Activated CD8-positive, alpha-beta memory T cell treated with anti-CD3 and anti-CD28 coated beads, Interleukin-2, amount 50 U/mL, for 4 hours (primary cell): Measurements from ENCODE around the gene LRP1B.

Source experiments
- DNase-seq: peaks from one replicate; pipeline ENCODE4 v3.0.0-alpha.2; 2020

The LRP1B gene

DNA sequence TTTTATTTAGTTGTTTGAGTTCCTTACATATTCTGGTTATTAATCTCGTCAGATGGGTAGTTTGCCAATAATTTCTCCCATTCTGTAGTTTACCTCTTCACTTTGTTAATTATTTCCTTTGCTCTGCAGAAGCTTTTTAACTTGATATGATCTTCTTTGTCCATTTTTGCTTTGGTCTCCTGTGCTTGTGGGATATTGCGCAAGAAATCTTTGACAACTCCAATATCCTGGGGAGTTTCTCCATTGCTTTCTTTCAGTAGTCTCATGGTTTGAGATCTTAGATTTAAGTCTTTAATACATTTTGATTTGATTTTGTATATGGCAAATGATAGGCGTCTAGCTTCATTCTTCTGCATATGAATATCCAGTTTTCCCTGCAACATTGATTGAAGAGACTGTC is 389.2 kb downstream of the LRP1B start:
- no peak for DNase-seq

DNA sequence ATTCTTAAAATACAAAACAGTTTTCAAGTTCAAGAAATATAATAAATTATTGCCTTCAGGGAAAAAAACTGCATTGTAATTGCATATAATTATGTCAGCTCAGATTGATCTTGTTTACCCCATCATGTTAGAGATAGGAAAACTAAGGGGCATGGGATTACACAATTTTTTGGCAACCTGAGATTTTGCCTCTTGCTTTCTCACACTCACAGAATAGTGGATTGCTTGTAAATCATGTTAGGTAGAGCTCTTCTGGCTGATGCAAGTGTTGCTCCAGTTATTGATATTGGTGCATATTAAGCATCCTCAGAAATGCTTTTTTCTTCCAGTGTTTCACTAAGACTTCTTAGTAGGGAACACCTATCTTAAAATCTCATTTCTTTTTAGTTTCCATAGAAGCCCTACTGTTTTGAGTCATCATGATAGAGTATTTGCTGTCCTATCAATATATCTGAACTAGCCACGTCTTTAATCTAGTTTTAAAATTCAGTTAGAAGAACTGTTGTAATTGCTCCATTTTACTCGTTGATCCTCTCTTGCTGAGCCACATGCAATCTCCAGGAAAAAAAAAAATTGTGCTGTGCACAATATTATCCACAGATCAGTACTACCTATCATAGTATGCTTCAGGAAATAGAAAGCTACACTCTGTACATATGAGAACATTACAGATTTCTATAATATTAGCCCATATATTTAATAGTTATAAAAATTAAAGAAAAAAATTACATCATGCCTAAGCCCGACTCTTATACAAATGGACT is 393.1 kb downstream of the LRP1B start:
- DNase-seq = no peak

DNA sequence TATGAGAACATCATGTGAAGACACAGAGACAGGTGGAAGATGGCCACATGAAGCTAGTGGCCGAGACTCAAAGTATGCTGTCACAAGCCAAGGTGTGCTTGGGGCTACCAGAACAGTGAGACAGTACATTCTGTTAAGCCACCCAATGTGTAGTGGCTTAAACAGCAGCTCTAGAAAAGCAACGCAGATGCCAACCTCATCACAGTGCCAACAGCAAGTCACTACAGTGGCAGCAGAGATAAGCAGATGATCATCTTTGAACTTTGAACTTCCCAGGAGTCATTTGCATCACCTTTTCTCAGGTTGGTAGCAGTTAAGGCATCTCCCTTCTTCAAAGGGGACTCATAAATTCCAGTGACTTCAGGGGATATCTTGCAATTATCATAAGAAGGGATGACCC is 394.4 kb downstream of the LRP1B start:
- no peak for DNase-seq

DNA sequence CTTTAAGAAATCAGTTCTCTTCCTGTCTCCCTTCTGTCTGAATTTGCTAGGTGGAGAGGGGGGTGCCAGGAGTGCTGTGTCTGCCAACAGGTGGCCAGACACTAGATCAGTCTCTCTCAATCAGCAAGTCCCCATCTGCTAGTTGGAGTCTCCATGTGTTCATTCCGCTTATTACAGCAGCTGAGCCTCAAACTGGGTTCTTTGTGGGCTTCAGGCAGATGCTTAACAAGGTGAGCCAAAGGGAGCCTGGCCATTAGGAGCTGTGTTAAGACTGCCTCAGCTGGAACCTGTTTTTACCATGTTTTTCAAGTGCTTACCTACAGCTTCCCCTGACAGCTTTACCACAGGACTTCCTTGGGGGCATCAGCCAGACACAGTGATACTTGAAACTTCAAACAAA is 401.9 kb downstream of the LRP1B start:
- no peak for DNase-seq

DNA sequence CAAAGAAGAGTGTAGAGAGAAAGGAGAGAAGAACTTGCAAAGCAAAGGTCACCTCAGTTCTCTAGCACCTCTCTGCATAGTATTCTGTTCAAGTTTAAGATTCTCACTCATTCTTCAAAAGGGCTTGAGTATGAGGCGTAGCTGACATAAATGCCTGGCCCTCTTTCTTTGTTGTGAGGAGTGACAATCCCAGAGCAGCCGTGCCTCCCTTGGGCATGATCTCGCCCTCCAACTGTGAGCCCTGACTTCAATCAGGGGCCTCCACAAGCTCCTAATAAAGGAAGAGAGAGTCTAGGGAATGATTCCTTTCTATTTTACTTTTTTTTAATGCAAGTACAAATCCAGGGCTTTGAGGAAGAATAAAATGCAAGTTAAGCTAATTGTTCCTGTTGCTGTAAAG is 402.7 kb downstream of the LRP1B start:
- no peak for DNase-seq

DNA sequence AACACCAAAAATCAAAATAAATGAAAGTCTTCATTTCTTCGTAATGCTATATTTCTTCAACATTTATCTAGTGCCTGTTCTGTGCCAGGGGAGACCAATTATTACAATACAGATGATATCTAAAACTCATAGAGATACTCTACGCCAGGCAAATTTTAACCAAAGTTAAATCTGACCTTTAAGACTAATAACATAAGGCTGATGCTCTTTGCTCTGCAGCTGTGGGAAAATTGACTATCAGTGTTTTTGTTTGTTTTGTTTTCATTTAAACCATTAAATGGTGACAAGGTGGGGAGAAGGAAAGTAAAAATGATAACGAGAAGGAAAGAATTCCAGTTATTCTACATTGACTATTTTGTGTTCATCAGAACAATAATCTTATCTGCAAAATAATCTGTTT is 406.4 kb downstream of the LRP1B start:
- DNase-seq = no peak

DNA sequence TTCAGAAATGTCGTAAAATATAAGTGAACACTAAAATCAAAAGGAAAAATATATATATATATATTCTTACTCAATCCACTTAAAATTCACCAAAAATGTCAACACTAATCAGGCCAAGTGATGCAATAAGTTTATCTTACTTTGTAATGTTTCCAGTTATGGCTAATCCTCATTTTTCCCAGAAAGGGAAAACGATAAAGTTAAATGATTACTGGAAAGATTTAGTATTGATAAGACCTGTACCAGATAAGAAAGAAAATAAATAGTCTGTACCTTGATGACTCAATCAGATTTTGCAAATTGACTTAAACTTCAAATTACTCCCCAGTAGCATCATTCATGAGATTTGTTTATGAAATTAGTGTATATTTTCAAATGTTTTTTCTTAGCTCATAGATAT is 407.0 kb downstream of the LRP1B start:
- no peak for DNase-seq

DNA sequence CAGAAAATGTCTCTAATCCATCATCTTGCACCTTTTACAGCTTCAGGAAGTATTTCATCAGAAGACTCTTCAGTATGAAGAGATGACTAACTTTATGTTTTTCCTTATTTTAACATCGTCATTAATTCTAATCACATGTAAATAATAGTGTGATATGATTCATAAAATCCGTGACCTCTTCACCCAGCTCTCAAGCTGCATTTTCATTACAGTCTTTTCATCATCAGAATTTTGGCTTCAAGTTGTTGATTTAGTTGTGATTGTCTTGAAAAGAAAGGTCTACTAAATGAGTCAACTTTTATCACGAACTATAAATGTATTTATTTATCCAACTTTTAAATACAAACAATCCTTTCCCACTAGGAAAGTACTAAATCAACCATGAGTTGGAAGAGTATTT is 410.3 kb downstream of the LRP1B start:
- DNase-seq = no peak

DNA sequence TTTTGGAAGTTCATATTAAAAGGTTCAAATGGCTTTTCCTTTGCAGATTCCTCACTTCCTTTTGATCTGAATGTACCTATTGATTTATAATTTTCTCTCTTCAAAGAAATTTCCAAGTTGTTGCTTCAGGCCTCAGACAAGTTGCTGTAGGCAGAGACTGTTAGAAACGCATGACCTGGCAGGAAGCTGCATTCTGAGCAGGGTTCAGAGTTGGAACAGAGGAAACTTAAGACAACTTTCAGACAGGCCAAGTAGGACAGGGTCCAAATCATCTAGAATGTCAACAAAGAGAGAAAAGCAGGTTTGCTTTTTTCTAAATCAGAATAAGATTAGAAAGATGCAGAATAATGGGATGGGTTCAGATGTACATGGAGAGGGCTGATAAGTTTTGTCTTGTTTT is 416.3 kb downstream of the LRP1B start:
- no peak for DNase-seq

DNA sequence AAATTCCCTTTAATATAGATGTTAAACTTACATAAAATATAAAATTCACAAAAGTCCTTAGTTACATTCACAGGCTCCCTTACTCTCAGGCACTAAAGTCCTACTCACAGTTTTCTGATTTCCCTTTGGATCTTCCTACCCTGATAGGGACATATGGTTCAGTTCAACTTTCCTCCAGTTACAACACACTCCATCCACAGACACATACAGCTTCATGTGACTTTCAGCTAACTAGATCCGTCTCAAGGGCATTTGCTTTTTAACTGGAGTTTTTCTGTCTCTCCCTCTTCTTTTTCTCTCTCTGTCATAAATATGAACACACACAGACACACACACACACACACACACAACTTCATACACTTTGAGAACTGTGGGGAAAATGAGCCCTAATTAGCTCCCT is 419.2 kb downstream of the LRP1B start:
- DNase-seq = no peak

DNA sequence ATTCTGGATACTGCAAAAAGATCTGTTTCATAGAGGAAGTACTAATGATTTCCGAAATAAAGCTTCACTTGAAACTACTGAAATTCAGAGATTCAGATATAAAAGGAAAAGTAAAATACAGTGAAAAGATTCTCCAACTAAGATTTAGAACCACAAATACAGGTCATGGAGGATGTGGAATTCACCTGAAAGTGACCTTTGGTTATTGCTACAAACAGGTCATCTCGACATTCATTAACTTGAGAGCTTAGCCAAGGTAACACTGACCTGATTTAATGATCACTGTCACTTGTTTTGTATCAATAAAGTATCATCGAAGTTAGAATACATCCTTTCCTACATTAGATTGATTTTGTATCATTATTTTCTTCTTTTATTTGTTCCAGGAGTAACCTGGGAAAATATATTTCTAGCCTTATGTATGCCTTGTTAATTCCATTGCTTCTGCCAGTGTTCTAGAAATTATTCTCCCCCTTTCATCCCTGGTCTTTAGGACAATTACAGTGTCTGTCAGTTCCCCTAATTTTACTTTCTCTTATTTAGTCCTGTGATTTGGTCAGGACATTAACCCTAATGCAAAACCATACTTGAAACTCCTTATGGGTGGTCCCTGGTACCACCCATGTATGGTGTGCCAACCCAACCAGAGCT is 420.1 kb downstream of the LRP1B start:
- DNase-seq = no peak

DNA sequence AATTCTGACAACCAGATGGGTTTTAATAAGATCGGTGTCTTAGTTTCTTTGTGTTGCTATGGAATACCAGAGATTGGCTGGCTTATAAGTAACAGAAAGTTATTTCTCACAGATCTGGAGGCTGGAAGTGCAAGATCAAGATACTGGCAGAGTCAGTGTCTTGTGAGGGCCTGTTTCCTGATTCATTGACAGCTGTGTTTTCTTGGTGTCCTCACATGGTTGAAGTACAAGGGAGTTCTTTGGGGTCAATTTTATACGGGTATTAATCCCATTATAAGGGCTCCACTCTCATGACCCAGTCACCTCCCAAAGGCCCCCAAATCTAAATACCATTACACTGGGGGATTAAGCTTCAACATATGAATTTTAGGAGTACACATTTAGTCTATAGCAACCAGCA is 421.1 kb downstream of the LRP1B start:
- no peak for DNase-seq

DNA sequence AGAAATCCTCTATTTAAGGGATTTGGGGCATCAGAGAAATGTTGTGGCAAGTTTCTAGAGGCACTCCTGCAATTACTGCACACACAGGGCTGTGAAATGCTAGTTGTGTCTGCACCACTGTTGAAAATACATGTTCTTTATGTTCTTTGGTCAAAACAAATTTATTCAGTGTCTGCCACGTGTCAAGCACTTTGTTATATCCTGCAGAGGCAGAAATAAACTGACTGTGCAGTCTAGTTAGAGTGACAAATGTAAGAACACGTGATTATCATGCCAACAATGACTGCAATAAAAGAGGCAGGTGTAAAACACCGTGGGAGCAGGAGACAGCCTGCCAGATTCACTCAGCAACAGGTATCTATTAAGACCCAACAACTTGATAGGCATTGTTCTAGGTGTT is 423.3 kb downstream of the LRP1B start:
- DNase-seq = no peak

DNA sequence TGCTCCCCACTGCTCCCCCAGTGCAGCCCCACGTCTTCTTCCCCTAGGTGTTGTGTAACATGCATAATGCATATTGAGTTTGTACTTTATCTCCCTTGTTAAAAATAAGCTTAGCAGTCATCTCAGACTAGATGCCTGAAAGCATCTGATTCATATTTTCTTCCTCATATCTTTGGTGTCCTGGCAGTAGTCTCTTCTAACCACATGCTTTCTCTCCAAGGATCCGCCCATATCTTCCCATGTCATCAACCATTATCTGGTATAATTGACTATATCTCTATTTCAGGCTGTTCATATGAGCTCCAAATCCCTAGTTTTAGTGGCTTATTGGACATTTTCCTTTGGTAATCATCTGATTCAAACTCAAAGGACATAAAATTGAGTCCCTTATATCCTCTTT is 426.3 kb downstream of the LRP1B start:
- DNase-seq = no peak

DNA sequence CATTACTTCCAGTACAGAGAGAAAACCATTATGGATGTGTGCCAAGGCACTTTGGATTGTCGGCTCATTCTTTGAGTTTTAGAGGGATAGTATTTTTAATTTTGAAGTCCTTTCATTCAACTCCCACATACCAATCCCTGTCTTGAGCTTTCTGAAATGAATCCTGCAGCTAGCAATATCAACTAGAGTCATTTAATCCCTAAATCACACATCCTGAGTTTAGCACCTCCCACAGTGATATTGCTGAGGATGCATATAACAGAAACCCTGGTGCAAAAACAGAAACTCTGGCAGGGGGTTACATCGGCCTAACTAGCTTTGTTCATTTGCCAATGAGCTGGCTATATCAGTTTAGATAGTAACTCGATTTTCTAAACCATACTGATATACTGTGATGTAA is 427.3 kb downstream of the LRP1B start:
- DNase-seq = no peak

DNA sequence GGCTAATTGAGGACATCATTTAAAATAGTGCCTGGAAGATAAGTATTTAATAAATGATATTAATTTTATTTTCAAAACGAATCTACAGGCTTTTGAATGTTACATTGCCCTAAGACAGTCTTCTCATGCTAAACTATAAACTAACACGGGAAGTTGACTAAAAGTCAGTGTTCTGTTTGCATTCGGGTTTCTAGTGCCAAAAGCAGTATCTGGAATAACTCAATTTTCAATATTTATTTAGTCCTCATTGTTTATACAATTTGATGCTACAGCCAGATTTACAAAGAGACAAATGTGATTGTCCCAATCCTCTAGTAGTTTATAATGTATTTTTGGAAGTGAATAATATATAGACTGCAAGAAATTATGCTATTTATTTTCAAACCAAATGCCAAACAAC is 429.2 kb downstream of the LRP1B start:
- no peak for DNase-seq

DNA sequence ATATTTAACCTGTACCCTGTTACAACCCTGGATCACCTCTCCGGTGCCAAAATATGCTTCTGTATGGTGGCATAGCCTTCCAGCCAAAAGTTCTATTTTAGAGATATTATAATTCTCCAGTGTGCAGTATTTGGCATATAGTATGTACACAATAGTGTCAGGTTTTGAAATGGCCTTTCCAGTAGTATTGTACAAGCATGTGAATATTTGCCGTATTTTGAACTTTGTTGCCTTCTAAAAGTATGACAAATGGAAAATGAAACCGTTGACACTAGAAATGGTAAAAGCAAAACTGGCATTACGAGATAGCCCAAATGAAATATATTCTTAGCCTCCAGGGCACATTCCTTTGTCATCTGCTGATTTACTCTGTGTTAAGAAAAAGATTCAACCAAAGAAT is 431.2 kb downstream of the LRP1B start:
- no peak for DNase-seq

DNA sequence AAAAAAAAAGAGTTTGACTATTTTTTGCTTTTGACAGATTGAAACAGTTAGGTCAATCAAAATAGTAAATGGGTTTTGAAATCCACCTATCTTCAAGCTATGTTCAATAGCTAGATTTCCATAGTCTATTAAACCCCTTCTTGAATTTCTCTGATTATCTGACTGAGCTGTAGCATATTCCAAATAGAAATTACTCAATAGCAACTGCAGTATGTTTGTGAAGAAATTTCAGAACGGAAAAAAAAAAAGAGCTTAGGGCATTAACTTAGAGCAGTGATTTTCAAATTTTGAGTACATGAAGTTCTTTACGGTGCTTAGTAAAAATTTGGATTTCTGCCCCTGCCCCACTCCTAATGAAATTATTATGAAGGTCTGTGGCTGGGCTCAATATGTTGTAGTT is 432.3 kb downstream of the LRP1B start:
- no peak for DNase-seq

DNA sequence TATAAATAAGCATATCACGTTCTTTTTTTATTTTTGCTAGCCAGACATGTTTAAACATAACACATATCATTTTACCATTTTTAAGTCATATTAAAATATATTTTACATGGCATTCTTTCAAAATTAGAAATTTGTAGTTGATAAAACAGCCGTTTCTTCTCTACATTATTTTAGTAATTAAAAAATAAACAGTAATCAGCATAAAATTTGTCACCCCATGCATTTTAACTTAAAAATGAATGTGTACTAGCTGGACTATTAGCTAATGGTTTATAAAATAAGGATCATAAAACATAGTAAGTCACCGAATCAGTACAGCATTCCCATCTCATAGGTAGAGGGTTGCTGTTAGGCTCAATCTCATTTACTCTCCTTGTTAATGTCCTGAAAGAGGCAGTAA is 433.8 kb downstream of the LRP1B start:
- DNase-seq = no peak

DNA sequence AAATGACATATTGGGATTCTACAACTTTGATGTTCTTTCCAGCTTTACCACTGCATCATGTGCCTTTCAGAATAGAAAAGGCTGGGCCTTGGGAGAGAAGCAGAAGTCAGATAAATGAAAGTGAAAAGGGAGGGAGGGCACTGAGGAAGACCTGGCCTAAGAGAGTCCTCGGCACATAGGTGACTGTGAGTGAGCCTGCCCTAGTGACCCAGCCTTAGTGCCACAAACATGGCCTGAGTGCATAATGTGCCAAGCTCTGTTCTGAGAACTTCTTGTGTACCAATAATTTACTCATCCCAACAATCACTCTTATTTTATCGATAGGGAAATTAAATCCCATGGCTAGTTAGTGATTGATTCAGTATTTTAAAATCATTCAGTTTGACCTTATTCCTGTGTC is 436.6 kb downstream of the LRP1B start:
- no peak for DNase-seq

DNA sequence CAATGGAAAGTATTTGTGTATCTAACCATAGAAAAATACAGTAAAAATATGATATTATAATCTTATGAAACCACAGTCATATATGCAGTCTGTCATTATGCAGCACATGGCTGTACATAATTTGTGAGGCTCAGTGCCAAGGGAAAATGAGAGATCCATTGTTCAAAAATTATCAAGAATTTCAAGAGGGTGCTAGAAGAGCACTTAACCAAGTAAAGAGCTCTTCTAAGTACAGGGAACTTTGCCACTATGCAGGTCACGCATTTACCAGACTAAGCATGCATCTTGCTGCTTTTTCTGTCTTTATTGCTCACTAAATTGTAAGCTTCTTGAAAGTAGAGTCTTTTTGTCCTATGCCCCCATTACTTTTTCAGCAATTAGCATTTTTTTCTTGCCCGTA is 438.0 kb downstream of the LRP1B start:
- no peak for DNase-seq

DNA sequence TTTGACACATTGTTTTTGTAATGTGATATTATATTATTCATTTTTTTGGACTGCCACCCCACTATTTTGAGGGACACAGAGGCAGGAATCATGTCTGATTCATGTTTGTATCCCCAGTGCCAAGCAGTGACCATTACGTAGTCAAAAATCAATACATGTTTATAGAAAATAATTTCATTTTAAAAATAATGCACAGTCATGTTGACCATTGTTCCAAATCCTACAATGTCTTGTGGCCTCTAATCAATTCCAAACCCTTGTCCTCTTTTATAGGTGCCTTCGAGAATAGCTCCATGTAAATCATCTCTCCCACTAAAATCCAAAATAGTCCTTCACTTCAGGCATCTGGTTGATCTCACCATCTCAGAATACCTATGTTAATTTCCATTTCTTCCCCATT is 454.7 kb downstream of the LRP1B start:
- no peak for DNase-seq

DNA sequence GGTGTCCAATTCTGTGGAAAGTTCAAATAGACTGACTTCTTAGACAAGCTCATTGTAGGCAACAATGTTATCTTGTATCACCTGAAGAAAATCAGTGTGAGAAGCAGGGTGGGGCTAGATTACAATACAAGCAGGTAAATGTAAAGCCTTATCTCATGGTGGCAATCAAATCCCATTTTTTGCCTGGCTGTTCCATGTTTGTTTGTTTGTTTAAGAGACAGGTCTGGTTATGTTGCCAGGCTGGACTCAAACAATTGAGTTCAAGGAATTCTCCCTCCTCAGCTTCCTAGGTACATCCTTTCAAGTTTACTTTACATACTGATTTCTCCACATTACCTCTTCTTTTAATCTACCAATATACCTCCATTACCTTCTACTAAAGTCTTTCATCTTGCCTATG is 464.6 kb downstream of the LRP1B start:
- no peak for DNase-seq

DNA sequence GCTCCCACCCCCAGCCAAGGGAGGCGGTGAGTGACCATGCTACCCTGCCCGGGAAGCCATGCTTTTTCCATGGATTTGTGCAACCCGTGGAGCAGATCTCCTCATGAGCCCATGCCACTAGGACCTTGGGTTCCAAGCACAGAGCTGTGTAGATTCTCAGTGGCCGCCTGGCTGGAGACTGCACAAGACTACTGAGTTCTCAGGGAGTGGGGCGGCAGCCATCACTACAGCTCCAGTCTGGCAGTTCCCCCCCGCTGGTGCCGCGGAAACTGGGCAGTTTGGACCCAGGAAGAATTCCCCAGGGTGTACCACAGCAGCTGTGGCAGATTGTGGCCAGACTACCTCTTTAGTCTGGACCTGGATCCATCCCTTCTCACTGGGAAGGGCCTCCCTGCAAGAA is 470.6 kb downstream of the LRP1B start:
- DNase-seq = no peak

DNA sequence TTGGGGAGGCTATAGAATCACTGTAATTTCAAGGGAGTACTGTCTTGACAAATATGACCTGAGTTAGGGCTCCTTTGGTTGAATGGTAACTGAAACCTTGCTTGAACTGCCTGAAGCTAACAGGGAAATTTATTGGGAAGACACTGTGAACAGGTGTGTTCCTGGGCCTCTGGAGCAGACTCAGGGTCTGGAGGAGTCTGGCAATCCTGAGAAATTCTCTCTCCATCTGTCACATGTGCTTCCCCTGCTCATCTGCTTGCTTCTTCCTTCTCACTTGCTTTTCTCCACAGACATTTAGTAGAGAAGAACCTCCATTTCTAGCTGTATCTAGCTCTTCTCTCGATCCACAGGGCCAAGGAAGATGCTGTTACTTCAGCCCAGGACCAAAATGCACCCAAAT is 476.5 kb downstream of the LRP1B start:
- DNase-seq = no peak
